Upper lobe of right lung (tissue), 1 donor: ENCODE data around the gene UNC13C. TPM values are rescaled to one million over a fixed set of nuclear protein-coding genes. Genes with fewer than 3 reads are reported as not detected.

Experiments
- ATAC-seq: fragments of 200-7000 bp; cut with Tn5 transposase; one replicate; pipeline ENCODE4 v1.9.1; 2020; ENCODE audit warnings: mild to moderate bottlenecking, moderate library complexity
- DNase-seq: peaks from one replicate; pipeline ENCODE4 v3.0.0-alpha.2; 2020
- H3K27ac ChIP-seq: fragments of 200-600 bp; one replicate; pipeline ENCODE4 v1.8.0; 2022
- H3K27me3 ChIP-seq: fragments of 200-600 bp; one replicate; pipeline ENCODE4 v1.8.0; 2022; ENCODE audit warnings: mild to moderate bottlenecking
- H3K36me3 ChIP-seq: fragments of 200-600 bp; one replicate; pipeline ENCODE4 v1.8.0; 2022
- H3K4me1 ChIP-seq: fragments of 200-600 bp; one replicate; pipeline ENCODE4 v1.8.0; 2022
- H3K4me3 ChIP-seq: fragments of 200-600 bp; one replicate; pipeline ENCODE4 v1.8.0; 2022; ENCODE audit warnings: mild to moderate bottlenecking
- H3K9me3 ChIP-seq: fragments of 200-600 bp; one replicate; pipeline ENCODE4 v1.8.0; 2022
- CTCF ChIP-seq: fragments of 200-600 bp; IDR thresholded peaks from one replicate; pipeline ENCODE4 v1.8.0; 2022; ENCODE audit warnings: antibody characterized with exemption
- intact Hi-C: fragments of 100-400 bp; cut with DNase I; formaldehyde crosslinking; loops from one replicate; pipeline ENCODE4 v1.11.0; 2022
- total RNA-seq: library from RNA; stranded (reverse); fragmentation: NEBNext Ultra II Directional; extraction: Animal tissue kit (Norgen Biotek cat#: 25700); gene quantifications from one replicate; pipeline ENCODE4 v1.2.1, GENCODE V29; 2021
- donor health status: DM: no; HTN: yes; CAD: no; lungs with severe emphysema.

UNC13C gene
- total RNA-seq, 1 donor from 2014 or later: 0.14 TPM

- Histone ChIP-seq H3K27me3 (no peaks in the 10 kb centered on the region), H3K4me3 (no peak overlapping the region), H3K4me1 (no peaks in the 10 kb centered on the region), H3K27ac (no peak overlapping the region), H3K9me3 (no peaks in the 10 kb centered on the region), H3K36me3 (no peaks in the 10 kb centered on the region)
- TF ChIP-seq CTCF: no peak
- intact Hi-C loops: no loop called here
- no peak for DNase-seq
- ATAC-seq: no peak
Observed at GRCh38 chr15:54159012-54159411, 180.8 kb downstream of the UNC13C start.

DNA sequence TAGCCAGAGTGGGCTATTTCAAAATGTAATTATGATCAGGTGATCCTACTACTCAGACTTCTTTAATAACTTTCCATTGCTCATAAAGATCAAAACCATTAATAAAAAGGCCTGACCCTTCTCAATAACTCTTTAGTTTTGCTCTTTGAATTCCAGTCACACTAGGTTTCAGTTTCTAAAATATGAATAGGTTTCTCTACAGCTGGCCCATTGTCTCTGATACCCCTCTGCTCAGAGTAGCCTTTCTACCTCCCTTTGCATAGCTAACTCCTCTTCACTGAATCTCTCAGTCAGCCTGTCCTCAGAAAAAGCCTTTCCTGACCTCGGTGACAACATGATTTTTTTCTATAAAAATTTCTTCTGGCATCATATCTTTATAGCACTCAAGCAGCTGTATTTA is 209.1 kb downstream of the UNC13C start:
- no peak for DNase-seq
- Histone ChIP-seq H3K9me3 (no peaks in the 10 kb centered on the region), H3K4me3 (no peak overlapping the region), H3K27me3 (no peaks in the 10 kb centered on the region), H3K36me3 (no peaks in the 10 kb centered on the region), H3K4me1 (no peaks in the 10 kb centered on the region), H3K27ac (no peak overlapping the region)
- ATAC-seq: no peak
- intact Hi-C loops: no loop called here
- no peak for TF ChIP-seq CTCF

DNA sequence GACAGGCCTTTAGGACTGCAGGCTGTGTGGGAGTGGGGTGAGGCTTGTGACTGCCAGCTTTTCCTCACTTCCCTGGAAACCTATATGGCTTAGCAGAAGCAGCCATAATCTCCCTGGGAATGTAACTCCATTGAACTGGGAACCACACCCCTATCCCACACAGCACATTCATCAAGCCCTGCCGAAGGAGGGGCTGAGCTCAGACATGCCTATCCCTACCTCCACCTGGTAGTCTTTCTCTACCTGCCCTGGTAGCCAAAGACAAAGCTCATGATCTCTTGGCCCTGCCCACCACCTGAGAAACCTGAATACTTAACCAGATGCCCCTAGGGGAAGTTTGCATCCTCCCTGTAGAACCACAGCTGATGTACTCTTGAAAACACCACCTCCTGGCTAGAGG is 219.8 kb downstream of the UNC13C start:
- DNase-seq (no peak), ATAC-seq (no peak)
- Histone ChIP-seq H3K4me1 (no peaks in the 10 kb centered on the region), H3K27me3 (no peaks in the 10 kb centered on the region), H3K27ac (no peak overlapping the region), H3K9me3 (no peaks in the 10 kb centered on the region), H3K36me3 (no peaks in the 10 kb centered on the region), H3K4me3 (no peak overlapping the region)
- intact Hi-C loops: no loop called here
- no peak for TF ChIP-seq CTCF

DNA sequence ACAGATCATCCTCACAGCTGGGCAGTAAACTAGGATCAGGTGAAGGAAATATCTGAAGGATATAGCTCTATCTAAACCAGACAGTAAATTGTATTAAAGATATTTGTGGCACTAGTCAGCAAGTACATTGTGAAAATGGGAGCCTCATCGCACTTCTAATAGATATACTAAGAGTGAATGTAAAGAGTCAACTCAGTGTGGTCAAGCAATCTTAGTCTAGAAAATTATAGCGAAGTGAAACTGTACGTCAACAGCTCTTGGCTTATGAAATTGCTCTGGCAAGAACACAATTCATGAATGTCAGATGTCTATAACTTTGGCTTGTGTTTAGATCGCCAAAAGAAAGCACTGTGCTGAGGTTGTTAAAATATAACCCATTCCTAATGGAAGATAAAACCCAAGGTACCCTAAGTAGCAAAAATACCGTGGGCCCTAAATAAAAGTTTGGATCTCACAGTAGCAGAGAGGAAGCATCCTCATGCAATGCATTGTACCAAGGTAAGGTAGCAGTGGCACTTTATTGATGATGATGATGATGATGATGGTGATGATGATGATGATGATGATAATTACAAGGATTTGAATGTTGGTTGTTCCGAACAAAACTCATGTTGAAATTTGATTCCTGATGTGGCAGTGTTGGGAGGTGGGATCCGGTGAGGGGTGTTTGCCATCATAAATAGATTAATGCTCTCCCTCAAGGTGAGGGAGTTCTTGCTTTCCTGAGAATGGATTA is 228.5 kb downstream of the UNC13C start:
- no peak for TF ChIP-seq CTCF
- no peak overlapping the region for H3K4me3 ChIP-seq
- intact Hi-C loops: no loop called here
- DNase-seq (no peak), ATAC-seq (no peak)
- H3K36me3 ChIP-seq: no peaks in the 10 kb centered on the region
- no peaks in the 10 kb centered on the region for H3K27me3 ChIP-seq
- no peak overlapping the region for H3K27ac ChIP-seq
- no peaks in the 10 kb centered on the region for H3K9me3 ChIP-seq
- no peaks in the 10 kb centered on the region for H3K4me1 ChIP-seq

GRCh38 chr15:54208786-54209185 is 230.5 kb downstream of the UNC13C start:
- H3K27me3 ChIP-seq: no peaks in the 10 kb centered on the region
- no peak for ATAC-seq
- no peaks in the 10 kb centered on the region for H3K36me3 ChIP-seq
- H3K27ac ChIP-seq: no peak overlapping the region
- H3K4me3 ChIP-seq: no peak overlapping the region
- no peak for TF ChIP-seq CTCF
- intact Hi-C loops: no loop called here
- DNase-seq: no peak
- H3K9me3 ChIP-seq: no peaks in the 10 kb centered on the region
- no peaks in the 10 kb centered on the region for H3K4me1 ChIP-seq

DNA sequence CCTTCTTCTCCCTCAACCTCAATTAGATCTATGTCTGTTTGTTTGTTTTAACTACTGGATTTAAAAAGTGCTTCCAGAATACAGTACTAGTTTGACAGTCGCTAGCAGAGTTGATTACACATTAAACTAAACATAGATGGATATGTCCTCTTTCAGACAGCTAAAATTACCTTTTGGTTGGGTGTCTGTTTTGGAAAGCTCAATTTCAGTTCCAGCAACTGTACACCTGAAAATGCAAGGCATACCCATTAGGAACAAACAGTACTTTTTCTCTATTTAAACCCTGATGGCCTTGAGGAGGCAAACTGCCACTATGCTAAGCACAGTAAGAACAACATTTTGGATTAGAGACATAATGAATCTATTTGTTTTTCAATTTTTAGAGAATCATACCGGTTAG is 234.4 kb downstream of the UNC13C start:
- intact Hi-C loops: no loop called here

More for the DNA sequence above, 234.4 kb downstream of the UNC13C start:
- H3K4me1 ChIP-seq: no peaks in the 10 kb centered on the region
- ATAC-seq (no peak), DNase-seq (no peak)
- no peaks in the 10 kb centered on the region for H3K9me3 ChIP-seq
- no peak overlapping the region for H3K27ac ChIP-seq
- H3K4me3 ChIP-seq: no peak overlapping the region
- H3K36me3 ChIP-seq: no peaks in the 10 kb centered on the region
- no peaks in the 10 kb centered on the region for H3K27me3 ChIP-seq
- no peak for TF ChIP-seq CTCF
